NCI-H82 (cell line): ENCODE measurements around the gene PTPRM.
A peak's percentile ranks its signal among the peaks of the same experiment; 100 is the strongest.

Source experiments
- DNase-seq: peaks from one replicate; lab custom pipeline; 2025; lab: John Stamatoyannopoulos, UW

The PTPRM gene

DNA sequence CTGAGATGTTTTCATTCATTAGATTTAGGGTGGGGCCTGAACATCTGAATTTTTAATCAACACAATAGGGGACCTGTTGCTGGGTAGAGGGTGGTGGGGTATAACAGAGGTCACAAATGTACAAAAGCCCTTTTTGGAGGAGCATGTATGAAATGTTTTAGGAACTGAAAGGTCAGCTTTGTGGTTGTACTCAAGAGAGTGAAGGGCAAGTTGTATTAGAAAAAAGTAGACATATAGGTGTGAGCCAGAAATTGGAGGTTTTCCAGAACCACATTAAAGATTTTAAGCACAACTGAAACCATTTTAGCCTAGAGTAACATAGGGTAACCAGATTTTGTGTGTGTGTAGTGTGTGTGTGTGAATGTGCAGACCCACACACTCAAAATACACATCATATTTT, 62.3 kb downstream of the PTPRM start:
- DNase-seq: no peak

DNA sequence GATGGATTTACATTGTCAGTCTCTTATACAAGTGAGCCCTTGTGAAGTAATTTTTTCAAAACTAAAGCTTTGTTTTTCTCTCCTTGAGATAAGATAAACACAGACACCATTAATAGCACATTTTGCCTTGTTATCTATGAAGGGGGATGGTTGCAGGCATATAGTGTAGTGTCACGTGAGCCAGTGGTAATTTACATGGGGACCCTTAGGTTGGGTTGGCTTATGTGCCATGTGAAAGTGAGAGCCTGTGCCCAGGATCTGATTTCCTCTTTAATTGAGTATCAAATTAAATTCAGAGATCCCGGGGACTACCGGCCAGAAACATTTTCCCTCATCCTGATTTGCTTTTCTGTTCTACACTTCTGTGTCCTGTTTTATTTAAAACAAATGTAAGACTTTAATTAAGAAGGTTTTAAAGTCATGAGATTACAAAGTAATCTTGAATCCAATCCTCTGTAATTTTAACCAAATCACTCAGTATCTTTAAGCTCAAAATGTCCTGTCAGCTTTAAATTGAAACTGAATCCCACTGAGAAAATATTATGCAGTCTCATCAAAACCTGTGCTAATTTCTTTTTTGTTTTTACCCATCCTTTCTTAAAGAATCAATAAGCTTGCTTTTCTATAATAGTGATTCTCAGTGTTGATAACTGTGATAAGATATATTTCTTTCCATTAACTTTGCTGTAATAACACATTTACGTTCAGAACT, 63.8 kb downstream of the PTPRM start:
- DNase-seq: no peak

DNA sequence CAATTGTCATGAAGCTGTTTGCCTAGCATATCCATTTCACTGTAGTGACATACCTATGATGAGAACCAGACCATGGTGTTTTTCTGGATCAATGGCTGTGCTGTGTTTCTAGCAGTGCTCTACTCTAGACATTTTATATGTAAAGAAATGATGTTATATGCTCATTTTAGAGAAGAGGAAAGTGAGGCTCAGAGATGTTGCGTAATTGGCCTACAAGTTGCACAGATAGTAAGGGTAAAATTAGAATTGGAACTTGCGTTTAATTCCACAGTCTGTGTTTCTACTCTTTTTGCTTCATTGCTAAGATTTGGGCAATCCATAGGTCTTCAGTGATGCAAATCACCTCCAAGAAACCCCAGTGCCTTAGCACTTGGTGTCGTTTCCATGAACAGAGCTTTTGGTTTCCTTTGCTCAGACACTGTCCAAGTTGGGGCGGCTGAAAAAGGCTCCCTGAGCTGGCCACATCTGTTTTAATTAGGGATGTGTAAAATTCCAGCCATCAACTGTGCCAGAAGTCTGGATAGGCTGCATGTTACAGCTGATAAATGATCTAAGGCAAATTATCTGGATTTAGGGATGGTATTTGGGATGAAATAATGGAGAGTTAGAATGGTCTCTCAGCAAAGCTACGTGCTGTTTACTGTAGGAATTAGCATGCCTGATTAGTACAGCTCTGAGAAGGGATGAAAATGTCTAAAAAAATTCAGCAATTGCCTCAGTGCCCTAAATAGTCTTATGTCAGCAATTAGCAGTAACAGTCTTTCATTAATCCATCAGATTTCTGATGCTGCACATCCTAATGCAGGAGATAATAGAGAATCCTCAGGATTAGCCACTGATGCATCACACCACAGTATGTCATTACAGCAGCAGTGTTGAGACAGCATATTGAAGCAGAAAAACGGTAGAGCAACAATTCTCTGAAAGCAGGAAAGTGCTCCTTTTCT, 65.3 kb downstream of the PTPRM start:
- DNase-seq: peak; percentile 81

DNA sequence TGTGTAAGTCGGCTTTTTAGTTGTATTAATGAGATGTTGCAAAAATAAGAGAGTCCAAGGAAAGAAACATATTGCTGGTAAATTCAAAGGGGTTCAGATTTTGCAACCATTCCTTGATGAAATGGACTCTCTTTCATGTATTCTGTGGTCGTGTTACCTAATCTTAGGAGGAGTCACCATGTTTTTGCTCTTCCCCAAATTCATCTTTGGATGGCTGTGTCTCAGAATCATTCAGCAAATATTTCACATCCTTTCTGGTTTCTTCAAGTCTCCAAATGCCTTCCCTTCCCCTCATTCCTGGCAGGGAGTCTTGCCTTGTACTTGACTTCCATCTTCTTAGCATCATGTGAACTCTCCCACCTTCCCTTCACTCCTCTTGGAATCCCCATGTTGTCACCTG, 66.1 kb downstream of the PTPRM start:
- DNase-seq: no peak

DNA sequence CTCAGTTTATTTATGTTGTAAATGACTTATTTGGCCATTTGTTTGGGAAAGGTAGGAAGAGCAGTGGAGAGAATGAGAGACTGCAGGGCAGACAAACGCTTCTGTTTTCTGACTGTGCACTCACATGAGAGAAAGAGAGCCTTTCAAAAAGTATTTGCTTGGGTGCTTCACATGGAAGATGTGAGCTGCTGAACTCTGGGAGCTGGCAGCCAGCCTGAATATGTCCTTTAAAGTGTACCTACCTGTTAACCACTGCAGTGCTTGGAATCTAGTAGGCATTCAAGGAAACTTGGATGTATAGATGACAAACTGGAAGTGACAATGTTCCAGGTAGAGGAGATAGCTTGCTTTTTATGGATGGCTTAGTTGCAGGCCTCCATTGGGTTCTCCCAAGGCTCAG, 68.8 kb downstream of the PTPRM start:
- DNase-seq: no peak

DNA sequence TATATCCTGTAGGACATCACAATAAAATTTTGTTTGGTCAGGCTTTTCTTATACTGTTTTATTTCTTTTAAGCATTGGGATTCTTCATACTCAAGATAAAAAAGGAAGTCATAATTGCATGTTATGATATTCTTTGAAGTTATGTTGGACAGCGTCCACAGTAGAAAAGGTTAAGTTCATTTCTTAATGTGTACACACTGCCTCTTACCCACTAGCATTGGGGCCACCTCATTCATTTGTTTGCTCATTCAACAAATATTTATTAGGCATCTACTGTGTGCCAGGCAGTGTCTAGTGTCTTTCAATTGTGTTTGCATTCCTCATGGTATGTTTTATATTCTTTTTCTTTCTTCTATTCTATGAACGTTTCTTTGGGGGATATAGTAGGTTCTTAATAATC, 70.2 kb downstream of the PTPRM start:
- DNase-seq: no peak

DNA sequence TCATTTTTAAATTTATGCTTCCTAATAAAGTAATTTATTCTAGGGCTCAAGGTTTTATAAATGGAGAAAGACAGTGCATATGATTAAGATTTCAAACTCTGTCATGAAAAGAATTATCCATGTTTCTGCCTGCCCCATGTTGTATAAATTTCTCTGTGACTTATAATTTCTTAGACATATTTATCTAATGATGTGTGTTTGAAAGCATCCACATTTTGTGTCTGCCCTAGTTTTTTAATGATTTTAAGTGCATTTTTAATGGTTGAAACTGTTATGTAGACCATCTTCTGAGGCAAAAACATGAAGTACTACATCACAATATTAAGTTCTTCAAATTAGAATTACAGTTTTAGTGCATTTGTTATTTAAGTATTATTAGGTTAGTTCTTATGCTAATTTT, 71.2 kb downstream of the PTPRM start:
- no peak for DNase-seq

DNA sequence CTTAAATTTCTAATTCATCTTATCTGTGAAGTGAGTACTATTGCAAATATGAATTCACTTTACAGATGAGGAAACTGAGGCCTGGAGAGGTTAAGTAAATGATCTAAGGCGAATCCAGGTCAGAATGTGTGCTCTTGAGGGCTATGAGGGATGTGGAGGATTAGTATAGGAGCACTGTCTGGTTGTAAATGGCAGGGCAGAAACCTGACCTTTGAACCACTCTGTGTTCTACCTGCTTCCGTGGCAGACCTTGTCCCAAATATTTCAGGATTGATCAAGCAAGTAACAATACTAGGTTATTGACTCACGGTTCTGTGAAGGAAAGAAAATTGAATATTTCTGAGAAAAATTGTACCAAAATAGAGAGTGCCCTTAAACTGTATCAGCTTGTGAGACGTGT, 74.7 kb downstream of the PTPRM start:
- DNase-seq: no peak

DNA sequence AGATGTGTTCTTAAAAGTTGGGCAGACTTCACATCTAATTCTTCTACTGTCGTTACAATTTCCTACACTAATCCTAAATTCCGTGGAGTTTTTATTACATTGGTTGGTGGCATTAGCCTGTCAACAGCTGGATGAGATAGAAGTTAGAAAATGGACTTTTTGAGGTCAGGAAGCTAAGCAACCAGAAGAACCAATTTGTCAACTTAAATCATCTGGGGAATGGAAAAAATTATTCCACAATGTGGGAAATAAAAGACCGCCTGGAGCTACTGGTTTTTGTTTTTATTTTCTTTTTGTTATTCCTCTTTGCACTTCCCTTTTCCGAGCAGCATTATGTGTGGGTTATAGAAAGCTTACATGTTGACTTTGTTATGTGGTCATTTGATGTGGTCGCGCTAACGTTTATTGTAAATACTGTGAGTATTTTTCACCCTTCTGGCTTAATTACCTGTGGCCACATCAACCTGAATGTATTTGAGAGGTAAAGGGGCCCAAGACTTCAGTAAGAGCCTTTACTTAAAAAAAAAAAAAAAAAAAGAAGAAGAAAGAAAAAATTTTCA, 75.3 kb downstream of the PTPRM start:
- DNase-seq: no peak

DNA sequence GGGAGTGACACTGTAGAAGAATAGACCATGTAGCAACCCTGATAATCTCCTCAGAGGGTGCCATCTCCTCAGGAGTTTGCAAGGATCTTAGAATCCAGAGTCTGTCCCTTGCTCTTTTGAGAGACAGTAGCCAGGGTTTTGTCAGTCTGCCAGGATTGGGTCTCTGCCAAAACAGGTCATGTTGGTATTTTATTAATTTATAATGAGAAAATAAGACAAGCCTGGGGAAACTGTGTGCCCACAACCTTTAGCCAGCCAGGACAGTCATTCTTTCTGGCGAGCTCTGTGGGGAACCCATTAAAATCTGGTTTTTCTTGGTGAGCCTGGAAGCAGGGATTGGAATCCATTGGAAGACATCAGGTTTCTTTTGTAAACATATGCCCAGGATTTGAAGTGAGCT, 78.6 kb downstream of the PTPRM start:
- no peak for DNase-seq

DNA sequence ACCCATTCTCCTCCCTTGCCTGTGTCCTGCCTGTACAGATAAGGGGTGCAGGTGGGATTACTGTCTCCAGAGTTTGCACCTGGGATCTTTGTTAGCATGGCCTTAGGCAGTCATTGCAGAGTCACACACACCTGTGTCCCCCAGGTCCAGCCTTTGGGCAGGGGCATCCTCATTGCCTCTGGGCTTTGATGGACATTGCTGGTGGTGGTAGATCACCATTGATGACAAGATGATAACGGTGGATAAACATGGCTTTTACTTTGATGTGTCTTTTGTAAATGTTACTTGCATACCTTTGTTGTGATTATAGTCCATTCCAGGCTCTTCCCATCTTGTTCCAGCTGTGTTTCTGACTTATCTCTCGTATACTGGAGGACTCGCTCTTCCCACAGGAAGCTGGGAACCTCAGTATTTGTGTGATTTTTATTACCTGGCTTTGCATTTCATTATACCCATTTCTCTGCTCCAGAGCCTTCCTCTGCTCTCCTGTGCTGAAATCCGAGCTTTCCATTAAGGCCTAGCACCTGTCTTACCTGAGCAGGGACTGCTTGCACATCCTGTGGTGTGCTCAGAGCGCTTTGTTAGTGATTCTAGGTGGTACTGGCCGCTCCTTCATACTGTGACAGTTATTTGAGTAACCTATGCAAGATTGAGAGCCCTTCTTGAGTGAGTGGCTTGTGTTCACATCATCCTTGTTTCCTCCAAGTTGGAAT, 79.2 kb downstream of the PTPRM start:
- DNase-seq: no peak

DNA sequence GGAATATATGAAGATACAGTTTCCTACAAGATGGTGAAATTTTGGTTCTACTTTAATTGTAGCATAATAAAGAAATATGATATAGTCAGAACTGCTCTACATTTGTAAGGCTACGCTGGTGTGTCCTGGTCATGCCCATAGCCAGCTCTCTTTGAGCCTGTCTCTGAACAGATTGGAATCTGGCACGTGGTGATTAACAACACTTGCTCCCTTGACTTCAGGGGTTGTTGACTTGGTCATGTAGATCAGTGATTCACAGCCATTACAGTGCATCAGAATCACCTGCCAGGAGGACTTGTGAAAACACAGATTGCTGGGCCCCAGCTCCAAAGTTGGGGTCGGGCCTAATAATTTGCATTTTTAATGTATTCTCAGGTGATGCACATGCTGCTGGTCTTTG, 80.4 kb downstream of the PTPRM start:
- no peak for DNase-seq

DNA sequence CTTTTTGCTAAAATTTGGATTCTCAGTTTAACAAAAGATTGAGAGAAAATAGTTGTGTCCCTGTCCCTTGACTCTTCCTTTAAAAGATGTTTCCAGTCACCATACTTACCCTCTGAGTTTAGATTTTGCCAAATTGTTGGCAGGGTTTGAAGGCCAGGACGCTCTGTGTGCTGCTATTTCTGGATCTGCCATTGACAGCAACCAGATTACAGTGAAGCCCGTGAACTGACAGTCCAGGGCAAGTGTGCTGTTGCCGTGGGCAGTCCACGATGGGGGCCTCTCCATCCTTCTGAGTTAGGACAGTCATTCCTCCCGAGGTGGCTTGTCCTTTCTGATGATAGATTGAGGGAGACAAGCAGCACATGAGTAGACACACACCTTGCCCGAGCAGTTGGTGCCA, 89.9 kb downstream of the PTPRM start:
- DNase-seq: no peak

DNA sequence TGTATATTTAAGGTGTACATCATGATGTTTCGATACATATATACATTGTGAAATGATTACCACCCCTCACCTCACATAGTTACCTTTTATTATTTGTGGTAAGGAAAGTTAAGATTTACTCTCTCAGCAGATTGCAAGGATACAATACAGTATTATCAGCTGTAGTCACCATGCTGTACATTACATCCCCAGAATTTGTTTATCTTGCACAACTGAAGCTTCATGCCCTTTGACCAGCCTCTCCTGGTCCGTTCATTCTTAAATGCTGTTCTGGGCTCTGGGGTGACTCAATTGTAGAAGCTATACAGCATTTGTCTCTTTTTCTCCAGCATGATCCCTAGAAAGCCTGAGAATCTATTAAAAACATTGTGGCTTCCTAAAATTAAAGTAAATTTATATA, 90.8 kb downstream of the PTPRM start:
- DNase-seq: no peak

DNA sequence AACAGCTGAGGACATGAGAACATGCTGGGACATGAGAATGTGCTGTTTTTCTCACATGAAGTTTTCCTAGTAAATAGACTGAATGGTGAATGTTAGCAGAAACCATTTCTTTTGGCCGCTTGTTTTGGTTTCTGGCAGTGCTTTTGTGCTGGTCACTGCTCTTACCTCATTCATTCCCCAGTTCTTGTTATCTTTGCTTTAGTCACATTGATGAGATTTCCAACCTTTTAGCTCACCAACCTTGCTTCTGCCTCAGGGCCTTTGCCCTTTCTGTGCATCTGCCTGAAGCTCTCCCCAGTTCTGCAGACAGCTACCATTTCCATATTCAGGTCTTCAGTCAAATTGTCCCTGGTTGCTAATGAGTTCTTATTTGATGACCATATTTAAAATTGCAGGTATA, 91.6 kb downstream of the PTPRM start:
- no peak for DNase-seq

DNA sequence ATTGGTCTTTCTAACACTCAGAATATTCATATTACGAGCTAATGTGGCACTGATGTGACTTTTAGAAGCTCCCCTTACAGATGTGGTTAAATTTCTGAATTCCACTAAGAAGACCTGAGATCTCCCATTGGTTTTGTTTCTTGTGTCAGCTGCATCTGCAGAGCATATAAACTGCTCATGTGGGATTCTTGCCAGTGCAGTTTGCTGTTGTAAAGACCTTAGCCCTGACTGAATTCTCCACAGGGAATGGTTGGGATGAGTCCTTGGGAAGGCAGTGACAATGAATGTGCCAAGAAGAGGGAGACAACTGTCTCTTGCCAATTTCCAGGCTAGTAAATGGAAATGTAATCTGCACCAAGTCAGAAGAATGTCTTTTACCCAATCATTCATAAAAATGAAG, 94.1 kb downstream of the PTPRM start:
- no peak for DNase-seq

DNA sequence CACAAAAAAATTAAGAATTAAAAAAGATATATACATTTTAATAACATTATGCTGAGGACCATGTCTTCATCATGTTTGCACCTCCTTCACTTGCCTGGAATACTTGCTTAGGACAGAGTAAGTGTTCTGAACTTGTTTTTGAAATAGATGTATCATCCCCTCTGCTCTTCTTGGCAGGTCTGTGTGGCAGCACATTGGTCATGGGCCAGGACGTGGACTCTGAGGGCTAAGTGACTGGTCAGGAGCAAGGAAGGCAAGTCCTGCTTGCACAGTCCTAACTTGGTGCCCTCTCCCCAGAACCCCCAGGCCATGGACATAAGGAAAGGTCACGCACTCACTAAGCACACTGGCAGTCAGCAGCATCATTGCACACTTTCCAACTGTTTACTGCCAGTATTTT, 95.8 kb downstream of the PTPRM start:
- DNase-seq: no peak

DNA sequence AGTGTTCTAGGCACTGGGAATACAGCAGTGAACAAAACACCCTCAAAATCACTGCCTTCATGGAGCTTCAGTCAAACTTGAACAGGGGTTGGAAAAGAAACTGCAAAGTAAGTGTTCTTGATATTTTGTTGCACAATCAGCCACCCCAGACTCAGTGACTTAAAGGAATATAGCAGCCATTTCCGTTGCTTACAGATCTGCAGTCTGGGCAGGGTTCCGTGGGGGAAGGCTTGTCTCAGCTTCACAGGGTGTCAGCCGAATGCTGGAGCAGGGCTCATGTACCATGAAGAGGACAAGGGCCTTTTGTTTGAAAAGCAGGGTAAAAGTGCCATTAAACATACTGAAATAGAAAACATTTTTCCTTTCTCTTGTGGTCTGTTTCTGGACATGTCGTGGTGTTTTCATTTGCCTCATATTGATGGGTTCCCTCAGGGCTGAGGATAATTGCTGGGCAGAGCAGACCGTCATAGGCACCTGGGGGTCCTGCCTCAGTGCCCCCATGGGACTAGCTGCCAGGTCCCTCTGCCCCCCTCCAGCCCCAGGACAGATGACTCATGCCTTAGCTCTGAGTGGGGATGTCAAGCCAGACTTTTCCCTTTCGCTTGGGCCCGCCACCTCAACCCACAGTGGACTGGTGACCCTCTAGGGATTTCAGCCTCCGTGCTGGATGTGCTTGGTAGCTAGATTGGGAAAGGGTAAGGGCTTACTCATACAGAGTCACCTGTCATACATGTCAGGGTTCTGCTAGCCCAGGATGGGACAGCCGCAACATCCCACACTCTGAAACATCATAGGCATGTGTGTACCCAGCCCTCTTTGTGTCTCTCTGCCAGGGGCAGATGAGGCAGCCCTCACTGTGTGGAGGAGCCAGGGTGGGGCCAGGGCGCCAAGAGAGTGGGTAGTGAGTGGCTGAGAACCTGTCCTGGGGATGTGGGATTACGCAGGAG, 96.5 kb downstream of the PTPRM start:
- DNase-seq: no peak

DNA sequence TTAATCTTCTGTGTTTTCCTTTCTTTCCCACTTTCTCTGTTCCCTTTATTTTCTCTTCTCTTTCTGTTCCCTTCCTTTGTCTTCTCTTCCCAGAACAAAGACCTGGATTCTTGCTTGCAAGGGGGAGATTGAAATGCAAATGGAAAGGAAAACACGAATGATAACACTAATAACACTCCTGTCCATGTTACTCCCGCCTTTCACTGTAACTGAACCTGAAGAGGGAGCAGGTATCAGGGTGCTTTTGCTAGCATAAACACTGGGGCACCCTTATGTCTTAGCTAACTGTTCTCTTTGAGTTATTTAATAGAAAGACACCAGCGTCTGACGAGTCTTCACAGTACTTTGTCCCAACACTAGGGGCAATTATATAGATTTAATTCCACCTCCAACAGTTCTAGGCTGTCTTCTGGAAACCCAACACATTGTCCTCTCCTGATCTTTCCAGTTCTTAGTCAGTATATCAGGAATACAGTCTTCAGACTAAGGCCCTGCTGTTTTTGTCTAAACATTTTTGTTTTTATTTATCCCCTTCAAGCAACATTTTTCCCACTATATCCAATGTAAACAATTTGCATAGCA, 99.2 kb downstream of the PTPRM start:
- no peak for DNase-seq

DNA sequence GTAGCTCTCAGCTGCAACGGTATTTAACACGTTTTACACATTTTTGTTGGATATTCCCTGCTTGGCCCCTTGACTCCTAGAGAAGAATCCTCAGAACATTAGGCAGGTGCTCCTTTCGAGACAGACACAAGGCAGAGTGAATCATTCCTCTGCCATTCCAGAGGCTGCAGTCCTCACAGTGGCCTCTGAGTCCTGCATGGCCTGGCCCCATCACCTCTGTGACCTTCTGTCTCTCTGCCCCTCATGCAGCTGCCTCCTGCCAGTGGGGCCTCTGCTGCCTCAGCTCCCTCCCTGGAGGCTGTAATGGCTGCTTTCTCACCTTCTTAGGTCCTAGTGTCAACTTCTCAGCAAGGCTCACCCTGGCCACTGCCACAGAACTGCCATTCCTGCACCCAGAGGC, 101.3 kb downstream of the PTPRM start:
- no peak for DNase-seq

DNA sequence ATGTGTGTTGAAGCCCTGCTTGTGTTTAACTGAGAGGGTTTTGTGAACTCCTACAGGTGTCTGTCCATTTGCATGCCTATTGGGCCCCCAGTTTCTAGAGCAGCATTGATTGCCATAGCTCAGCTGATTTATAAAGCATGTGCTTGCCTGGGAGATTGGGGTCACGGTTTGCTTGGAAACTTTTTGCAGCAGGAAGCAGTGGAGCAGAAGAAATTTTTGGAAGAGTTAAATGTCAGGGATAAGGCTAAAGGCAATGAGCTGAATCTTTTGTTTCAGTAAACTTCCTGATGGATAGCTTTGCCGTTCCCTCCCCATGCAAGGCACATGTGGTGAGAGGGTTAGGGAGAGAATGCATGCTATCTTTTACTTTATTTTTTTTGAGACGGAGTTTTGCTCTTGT, 102.2 kb downstream of the PTPRM start:
- DNase-seq: no peak
